GM19023 (cell line): ENCODE measurements around the gene TGFA.

Source experiments
- ATAC-seq: cut with Tn5 transposase; IDR thresholded peaks from one replicate; pipeline ENCODE4 v1.9.1; 2021; ENCODE audit warnings: mild to moderate bottlenecking, moderate library complexity; ENCODE audit not compliant: unreplicated experiment

Gene TGFA

GRCh38 chr2:70425682-70426301 lies 127.8 kb downstream of the TGFA start:
- no peak for ATAC-seq

GRCh38 chr2:70420740-70421139 lies 132.9 kb downstream of the TGFA start:
- ATAC-seq: no peak

GRCh38 chr2:70420143-70420542 lies 133.5 kb downstream of the TGFA start:
- no peak for ATAC-seq

DNA sequence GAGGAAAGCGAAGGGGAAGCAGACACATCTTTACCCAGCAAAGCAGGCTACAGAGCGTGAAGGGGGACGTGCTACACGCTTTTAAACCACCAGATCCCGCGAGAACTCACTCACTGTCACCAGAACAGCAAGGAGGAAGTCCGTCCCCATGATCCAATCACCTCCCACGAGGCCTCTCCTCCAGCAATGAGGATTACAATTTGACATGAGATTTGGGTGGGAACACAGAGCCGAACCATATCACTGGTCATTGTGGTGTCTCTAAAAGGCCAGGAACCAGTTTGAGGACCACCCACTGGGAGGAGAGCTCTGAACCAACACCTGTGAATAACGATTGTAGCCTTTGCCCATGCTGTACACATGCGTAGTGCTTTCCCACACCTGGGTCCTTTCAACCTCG lies 135.1 kb downstream of the TGFA start:
- no peak for ATAC-seq

DNA sequence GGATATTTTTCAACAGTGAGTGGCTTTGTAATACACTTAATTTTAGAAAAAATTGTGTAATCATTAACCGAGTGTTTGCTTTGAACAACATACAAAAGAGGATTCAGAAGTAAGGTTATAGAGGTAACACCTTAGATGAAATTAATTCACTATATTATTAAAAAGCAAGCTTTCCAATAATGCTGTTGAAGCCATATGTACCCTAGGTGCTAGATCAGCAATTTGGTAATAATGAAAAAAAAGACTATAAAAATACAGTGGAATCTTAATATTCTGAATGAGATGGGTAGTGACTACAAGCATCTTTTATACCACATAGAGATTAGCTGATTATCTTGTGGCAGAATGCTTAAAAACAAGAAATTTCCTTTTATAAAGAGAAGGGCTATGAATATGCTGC lies 136.6 kb downstream of the TGFA start:
- no peak for ATAC-seq

DNA sequence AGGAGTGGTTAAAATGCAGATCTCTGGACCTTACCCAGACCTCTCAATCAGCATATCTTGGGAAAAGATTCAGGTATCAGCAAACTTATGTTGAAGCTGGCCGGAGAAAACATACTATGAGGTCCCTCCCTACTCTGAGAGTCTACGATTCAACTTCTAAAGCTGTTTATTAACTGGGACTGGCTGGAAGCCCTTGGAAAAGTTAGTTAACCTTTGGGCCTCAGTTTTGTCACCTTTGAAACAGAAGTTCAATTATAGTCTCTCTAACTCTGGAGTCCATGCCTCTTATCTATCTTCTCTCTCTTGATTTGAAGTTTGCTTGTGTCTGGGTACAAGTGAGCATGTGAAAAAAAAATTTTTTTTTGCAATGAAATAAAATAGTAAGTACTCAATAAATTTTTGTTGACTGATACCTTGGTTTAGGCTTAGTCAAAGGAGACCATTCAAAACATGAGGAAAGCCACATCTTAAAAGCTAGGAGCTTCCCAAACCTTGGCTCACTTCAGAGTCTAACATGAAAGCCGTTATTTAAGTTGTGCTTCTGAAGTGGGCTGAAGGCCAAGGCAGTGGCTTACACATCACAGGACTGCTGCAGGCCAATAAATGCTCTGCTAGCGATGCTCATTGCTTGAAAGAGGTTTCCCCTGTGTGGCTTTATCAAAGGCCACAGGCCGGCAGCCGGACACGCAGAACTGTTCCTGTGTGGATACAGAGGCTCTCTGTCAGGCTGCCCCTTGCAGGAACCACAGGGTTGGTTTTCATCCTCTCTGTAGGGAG lies 141.1 kb downstream of the TGFA start:
- no peak for ATAC-seq

GRCh38 chr2:70411483-70412125 lies 142.0 kb downstream of the TGFA start:
- no peak for ATAC-seq

DNA sequence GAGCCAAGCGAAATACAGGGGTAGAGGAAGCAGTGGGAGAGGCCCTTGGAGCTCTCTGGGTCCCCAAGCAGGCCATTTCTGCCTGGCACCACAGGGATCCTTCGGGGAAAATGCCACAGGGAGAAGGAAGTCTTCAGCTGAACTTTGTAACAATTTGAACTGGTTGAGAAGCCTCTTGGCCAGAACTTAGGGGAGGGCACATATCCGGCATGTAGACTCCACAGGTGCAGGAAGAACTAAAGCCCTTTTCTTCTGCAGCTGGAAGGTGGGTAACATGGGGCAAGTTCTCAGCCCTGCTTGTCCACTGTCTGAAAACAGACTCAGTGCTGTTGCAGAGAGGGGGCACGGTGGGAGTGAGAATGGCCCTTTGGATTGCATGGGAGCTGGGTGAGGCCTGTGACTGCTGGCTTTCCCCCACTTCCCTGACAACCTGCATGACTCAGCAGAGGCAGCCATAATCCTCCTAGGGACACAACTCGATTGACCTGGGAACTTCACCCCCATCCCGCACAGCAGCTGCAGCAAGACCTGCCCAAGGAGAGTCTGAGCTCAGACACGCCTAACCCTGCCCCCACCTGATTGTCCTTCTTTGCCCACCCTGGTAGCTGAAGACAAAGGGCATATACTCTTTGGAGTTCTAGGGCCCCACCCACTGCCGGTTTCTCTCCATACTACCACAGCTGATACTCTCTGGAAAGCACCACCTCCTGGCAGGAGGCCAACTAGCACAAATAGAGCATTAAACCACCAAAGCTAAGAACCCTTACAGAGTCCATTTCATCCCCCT lies 150.2 kb downstream of the TGFA start:
- ATAC-seq: no peak

GRCh38 chr2:70400539-70400938 lies 153.1 kb downstream of the TGFA start:
- ATAC-seq: no peak

DNA sequence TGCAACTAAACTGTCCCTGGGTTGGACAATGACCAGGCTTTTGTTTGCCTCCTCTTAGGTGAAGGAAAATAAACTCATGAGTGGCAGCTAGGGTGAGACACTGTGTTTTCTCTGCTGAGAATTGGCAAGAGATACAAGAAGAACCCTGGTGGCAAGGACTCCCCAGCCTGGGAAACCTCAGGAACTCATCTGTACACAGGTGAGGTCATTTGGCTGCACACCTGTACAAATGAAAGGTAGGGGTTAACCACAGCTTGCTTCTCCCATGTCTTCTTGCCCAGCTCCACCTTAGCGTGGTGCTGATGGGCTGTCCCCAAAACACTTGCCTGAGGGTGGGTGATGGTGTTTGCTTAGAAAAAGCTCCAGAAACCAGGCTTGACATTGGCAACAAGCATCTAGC lies 154.6 kb downstream of the TGFA start:
- ATAC-seq: no peak
